OCI-LY7 (cell line): ENCODE data around the gene SPOCK1. TPM values are rescaled to one million over a fixed set of nuclear protein-coding genes. Genes with fewer than 3 reads are reported as not detected.

Experiments
- BruUV-seq: library from RNA; stranded (reverse); fragments of 400-500 nt; replicated peaks from 2 replicates; lab custom pipeline; 2021; lab: Mats Ljungman, UMichigan
- CTCF ChIA-PET: fragments of 300-600 bp; sonication (Branson Sonifier 250); formaldehyde crosslinking; loops from one replicate; lab custom pipeline; 2022; ENCODE audit warnings: antibody characterized with exemption; ENCODE audit not compliant: unreplicated experiment; lab: Charles Lee
- POLR2A ChIA-PET: fragments of 300-600 bp; sonication (Branson Sonifier 250); formaldehyde crosslinking; loops from one replicate; lab custom pipeline; 2022; ENCODE audit warnings: antibody characterized with exemption; lab: Charles Lee
- DNase-seq: peaks from one replicate; pipeline ENCODE4 v3.0.0-alpha.2; 2015; ENCODE audit warnings: low spot score
- H2AFZ ChIP-seq: fragments of 200-600 bp; sonication (generic), shearing (Covaris generic); 2 replicates; pipeline ENCODE4 v1.6.1; 2014; ENCODE audit warnings: mild to moderate bottlenecking, antibody characterized with exemption, low read length, moderate library complexity
- H3K27ac ChIP-seq: fragments of 200-600 bp; sonication (generic); 2 replicates; pipeline ENCODE4 v1.5.1; 2014; ENCODE audit warnings: mixed run types, low read depth, mild to moderate bottlenecking, moderate library complexity, low read length, inconsistent platforms; ENCODE audit not compliant: poor library complexity, severe bottlenecking
- H3K36me3 ChIP-seq: fragments of 200-600 bp; sonication (generic); 2 replicates; pipeline ENCODE4 v1.6.1; 2014; ENCODE audit warnings: mild to moderate bottlenecking, antibody characterized with exemption, low read length, moderate library complexity, mixed read lengths; ENCODE audit not compliant: insufficient read depth
- H3K4me1 ChIP-seq: fragments of 200-600 bp; sonication (generic); 2 replicates; pipeline ENCODE4 v1.5.1; 2014; ENCODE audit warnings: mild to moderate bottlenecking, low read length; ENCODE audit not compliant: insufficient read depth, poor library complexity, severe bottlenecking
- H3K4me2 ChIP-seq: fragments of 200-600 bp; sonication (generic); 2 replicates; pipeline ENCODE4 v1.6.1; 2014; ENCODE audit warnings: mild to moderate bottlenecking, low read length
- H3K4me3 ChIP-seq: fragments of 200-600 bp; sonication (generic); 2 replicates; pipeline ENCODE4 v1.5.1; 2014; ENCODE audit warnings: mild to moderate bottlenecking, low read depth, low read length; ENCODE audit not compliant: poor library complexity, severe bottlenecking
- H3K79me2 ChIP-seq: fragments of 200-600 bp; sonication (generic); 2 replicates; pipeline ENCODE4 v1.6.1; 2016; ENCODE audit warnings: low read depth, mild to moderate bottlenecking, low read length, moderate library complexity, mixed read lengths; ENCODE audit not compliant: insufficient read depth
- H3K9me2 ChIP-seq: fragments of 200-600 bp; sonication (generic); 2 replicates; pipeline ENCODE4 v1.6.1; 2016; ENCODE audit warnings: mild to moderate bottlenecking, low read length, mixed read lengths; ENCODE audit not compliant: insufficient read depth
- H3K9me3 ChIP-seq: fragments of 200-600 bp; sonication (generic); 2 replicates; pipeline ENCODE4 v1.6.1; 2014; ENCODE audit warnings: mild to moderate bottlenecking, mixed run types, low read length, mixed read lengths
- H4K20me1 ChIP-seq: fragments of 200-600 bp; sonication (generic); 2 replicates; pipeline ENCODE4 v1.6.1; 2014; ENCODE audit warnings: mild to moderate bottlenecking, antibody characterized with exemption, low read length, moderate library complexity, mixed read lengths; ENCODE audit not compliant: insufficient read depth
- CTCF ChIP-seq: fragments of 200-600 bp; sonication (generic); conservative IDR thresholded peaks from 2 replicates; pipeline ENCODE4 v1.5.1; 2014; ENCODE audit warnings: mild to moderate bottlenecking, antibody characterized with exemption, low read length, moderate library complexity, mixed read lengths
- EZH2phosphoT487 ChIP-seq: fragments of 200-600 bp; sonication (generic); IDR thresholded peaks from 2 replicates; pipeline ENCODE4 v1.6.1; 2018; ENCODE audit warnings: low read depth, borderline replicate concordance, mild to moderate bottlenecking, mixed run types, antibody characterized with exemption, low read length, moderate library complexity, mixed read lengths
- intact Hi-C: fragments of 100-400 bp; cut with micrococcal nuclease; formaldehyde crosslinking; loops from one replicate; pipeline ENCODE4 v1.10.0; 2022; ENCODE audit not compliant: unreplicated experiment
- total RNA-seq, 2 experiments: library from RNA; depleted of rRNA in 1 of 2; stranded (reverse); fragments of >200 nt in 1 of 2; shearing (Covaris generic) in 1 of 2; gene quantifications; 2 replicates each; pipeline ENCODE4 v1.2.3, GENCODE V29; 2014 to 2022

Gene SPOCK1
- total RNA-seq, 2 experiments from 2014 or later, result 0.29 to 1.5 TPM

GRCh38 chr5:137186759-137187461 lies 312.2 kb downstream of the SPOCK1 start:
- H3K9me2 ChIP-seq, result no peaks in the 10 kb centered on the region
- POLR2A ChIA-PET, result no interaction called here
- intact Hi-C loops, result no loop called here
- H3K27ac ChIP-seq, result no peak overlapping the region
- H3K4me1 ChIP-seq, result no peaks in the 10 kb centered on the region
- CTCF ChIA-PET, result no interaction called here
- no TSS peak for BruUV-seq
- TF ChIP-seq CTCF (no peak), EZH2phosphoT487 (no peak)
- no peak overlapping the region for H2AFZ ChIP-seq
- H3K36me3 ChIP-seq, result no peaks in the 10 kb centered on the region
- no peak overlapping the region for H3K4me3 ChIP-seq
- no peaks in the 10 kb centered on the region for H3K9me3 ChIP-seq
- DNase-seq, result no peak
- no peaks in the 10 kb centered on the region for H4K20me1 ChIP-seq
- no peak overlapping the region for H3K4me2 ChIP-seq
- H3K79me2 ChIP-seq, result no peaks in the 10 kb centered on the region

GRCh38 chr5:137185193-137185592 lies 313.9 kb downstream of the SPOCK1 start:
- no peak overlapping the region for H3K27ac ChIP-seq
- no peaks in the 10 kb centered on the region for H3K4me1 ChIP-seq
- H3K4me3 ChIP-seq, result no peak overlapping the region
- ChIA-PET CTCF (no interaction called here), POLR2A (no interaction called here)
- BruUV-seq, result no TSS peak
- intact Hi-C loops, result no loop called here
- H3K9me2 ChIP-seq, result no peaks in the 10 kb centered on the region
- DNase-seq, result no peak
- H4K20me1 ChIP-seq, result no peaks in the 10 kb centered on the region
- no peaks in the 10 kb centered on the region for H3K79me2 ChIP-seq
- no peaks in the 10 kb centered on the region for H3K9me3 ChIP-seq
- TF ChIP-seq EZH2phosphoT487 (no peak), CTCF (no peak)
- no peaks in the 10 kb centered on the region for H3K36me3 ChIP-seq
- no peak overlapping the region for H3K4me2 ChIP-seq
- H2AFZ ChIP-seq, result no peak overlapping the region

GRCh38 chr5:137184734-137185133 lies 314.4 kb downstream of the SPOCK1 start:
- Histone ChIP-seq H3K4me1 (no peaks in the 10 kb centered on the region), H3K36me3 (no peaks in the 10 kb centered on the region), H3K4me2 (no peak overlapping the region), H3K79me2 (no peaks in the 10 kb centered on the region), H3K4me3 (no peak overlapping the region), H3K9me3 (no peaks in the 10 kb centered on the region), H2AFZ (no peak overlapping the region), H3K9me2 (no peaks in the 10 kb centered on the region), H4K20me1 (no peaks in the 10 kb centered on the region), H3K27ac (no peak overlapping the region)
- intact Hi-C loops, result no loop called here
- TF ChIP-seq CTCF (no peak), EZH2phosphoT487 (no peak)
- POLR2A ChIA-PET, result no interaction called here
- CTCF ChIA-PET, result no interaction called here
- BruUV-seq, result no TSS peak
- no peak for DNase-seq
